DOHH2 (cell line): ENCODE data around the gene CNTNAP1.

ENCODE experiments used
- H3F3A ChIP-seq: fragments of 200-600 bp; sonication (generic), shearing (Covaris generic); 2 replicates; pipeline ENCODE4 v1.6.0; 2016; ENCODE audit warnings: antibody characterized with exemption, mild to moderate bottlenecking; ENCODE audit not compliant: control insufficient read depth, insufficient read depth
- H3K27ac ChIP-seq: fragments of 200-600 bp; sonication (generic); 2 replicates; pipeline ENCODE4 v1.5.1; 2014; ENCODE audit warnings: low read depth, mild to moderate bottlenecking, low read length, moderate library complexity
- H3K27me3 ChIP-seq: fragments of 200-600 bp; sonication (generic); 2 replicates; pipeline ENCODE4 v1.6.1; 2014; ENCODE audit warnings: mild to moderate bottlenecking, low read length, mixed read lengths; ENCODE audit not compliant: control insufficient read depth
- H3K36me3 ChIP-seq: fragments of 200-600 bp; sonication (generic); 2 replicates; pipeline ENCODE4 v1.6.1; 2014; ENCODE audit warnings: mild to moderate bottlenecking, low read length, moderate library complexity, mixed read lengths; ENCODE audit not compliant: control insufficient read depth
- H3K4me1 ChIP-seq: fragments of 200-600 bp; sonication (generic); 2 replicates; pipeline ENCODE4 v1.6.1; 2014; ENCODE audit warnings: mild to moderate bottlenecking, low read length, mixed read lengths; ENCODE audit not compliant: control insufficient read depth
- H3K4me2 ChIP-seq: fragments of 200-600 bp; sonication (generic); 2 replicates; pipeline ENCODE4 v1.6.0; 2014; ENCODE audit warnings: mild to moderate bottlenecking, low read length, moderate library complexity
- H3K4me3 ChIP-seq: fragments of 200-600 bp; sonication (generic); 2 replicates; pipeline ENCODE4 v1.5.1; 2014; ENCODE audit warnings: mild to moderate bottlenecking, low read length, mixed read lengths
- H3K79me2 ChIP-seq: fragments of 200-600 bp; sonication (generic); 2 replicates; pipeline ENCODE4 v1.6.1; 2014; ENCODE audit warnings: mild to moderate bottlenecking, low read length, mixed read lengths; ENCODE audit not compliant: control insufficient read depth
- H3K9me2 ChIP-seq: fragments of 200-600 bp; sonication (generic); replicated peaks from 2 replicates; pipeline ENCODE4 v1.6.1; 2014; ENCODE audit warnings: mild to moderate bottlenecking, low read length, mixed read lengths; ENCODE audit not compliant: control insufficient read depth
- H3K9me3 ChIP-seq: fragments of 200-600 bp; sonication (generic); 2 replicates; pipeline ENCODE4 v1.6.1; 2014; ENCODE audit warnings: antibody characterized with exemption, low read length, mixed read lengths; ENCODE audit not compliant: control insufficient read depth, insufficient read depth
- H4K20me1 ChIP-seq: fragments of 200-600 bp; sonication (generic); 2 replicates; pipeline ENCODE4 v1.6.0; 2014; ENCODE audit warnings: low read depth, mild to moderate bottlenecking, antibody characterized with exemption, low read length, moderate library complexity; ENCODE audit not compliant: control insufficient read depth, insufficient read depth
- EZH2phosphoT487 ChIP-seq: fragments of 200-600 bp; sonication (generic); IDR thresholded peaks from 2 replicates; pipeline ENCODE4 v1.6.1; 2017; ENCODE audit warnings: borderline replicate concordance, mild to moderate bottlenecking, antibody characterized with exemption, low read length, moderate library complexity, mixed read lengths
- TF ChIP-seq, protein P1 (sequence below): fragments of 200-600 bp; sonication (generic); IDR thresholded peaks from one replicate; pipeline ENCODE4 v1.5.1; 2014; ENCODE audit warnings: antibody characterized with exemption, mild to moderate bottlenecking, low read depth, low read length; ENCODE audit not compliant: poor library complexity, severe bottlenecking

Gene CNTNAP1

DNA sequence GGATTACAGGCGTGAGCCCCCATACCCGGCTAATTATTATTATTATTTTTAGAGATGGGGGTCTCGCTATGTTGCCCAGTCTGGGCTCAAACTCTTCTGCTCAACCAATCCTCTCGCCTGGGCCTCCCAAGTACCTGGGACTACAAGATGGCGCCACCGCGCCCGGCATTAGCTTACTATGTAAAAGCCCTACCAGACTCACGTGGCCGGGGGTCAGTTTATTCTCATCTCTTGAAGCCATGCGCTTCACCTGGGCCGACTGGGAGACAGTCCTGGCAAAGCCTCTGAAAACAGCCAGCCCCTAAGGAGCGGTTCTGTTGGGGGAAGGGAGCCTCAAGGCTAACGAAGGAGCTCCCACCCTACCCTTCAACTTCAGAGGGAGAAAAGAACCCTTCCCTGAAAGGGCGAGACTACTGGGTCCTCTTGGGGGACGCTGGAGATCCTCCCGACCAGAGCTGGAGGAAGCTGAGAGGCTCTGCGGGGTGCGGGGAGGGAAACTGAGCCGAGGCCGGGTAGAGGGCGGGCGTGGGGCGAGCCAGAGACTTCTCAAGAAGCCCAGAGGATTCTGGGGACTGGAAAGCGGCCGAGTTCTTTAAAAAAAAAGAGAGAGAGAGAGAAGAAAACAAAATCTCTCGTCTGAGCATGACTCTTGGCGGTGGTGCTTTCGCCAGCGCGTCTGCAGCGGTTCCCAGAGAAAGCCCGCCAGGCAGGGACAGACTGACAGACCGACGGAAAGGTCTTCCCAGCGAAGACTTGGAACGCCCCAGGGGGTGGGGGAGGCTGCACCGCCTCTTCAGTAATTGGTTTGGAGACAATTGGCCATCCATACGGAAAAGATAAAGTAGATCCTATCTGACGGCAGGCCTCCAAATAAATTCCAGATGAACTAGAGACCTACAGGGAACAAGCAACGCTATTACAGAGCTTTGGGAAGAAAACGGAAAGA, 28.9 kb upstream of the CNTNAP1 start:
- Histone ChIP-seq H3K4me3 (no peak overlapping the region), H3F3A (no peaks in the 10 kb centered on the region), H3K36me3 (no peaks in the 10 kb centered on the region), H3K4me2 (no peak overlapping the region), H3K9me2 (no peaks in the 10 kb centered on the region), H3K9me3 (no peaks in the 10 kb centered on the region), H3K27me3 (peaks cover 2% of the 10 kb centered on the region; the same call in 1 of the 2 replicates), H4K20me1 (no peaks in the 10 kb centered on the region), H3K4me1 (peaks cover 2% of the 10 kb centered on the region), H3K79me2 (no peaks in the 10 kb centered on the region), H3K27ac (no peak overlapping the region)
- TF ChIP-seq, protein P1, sequence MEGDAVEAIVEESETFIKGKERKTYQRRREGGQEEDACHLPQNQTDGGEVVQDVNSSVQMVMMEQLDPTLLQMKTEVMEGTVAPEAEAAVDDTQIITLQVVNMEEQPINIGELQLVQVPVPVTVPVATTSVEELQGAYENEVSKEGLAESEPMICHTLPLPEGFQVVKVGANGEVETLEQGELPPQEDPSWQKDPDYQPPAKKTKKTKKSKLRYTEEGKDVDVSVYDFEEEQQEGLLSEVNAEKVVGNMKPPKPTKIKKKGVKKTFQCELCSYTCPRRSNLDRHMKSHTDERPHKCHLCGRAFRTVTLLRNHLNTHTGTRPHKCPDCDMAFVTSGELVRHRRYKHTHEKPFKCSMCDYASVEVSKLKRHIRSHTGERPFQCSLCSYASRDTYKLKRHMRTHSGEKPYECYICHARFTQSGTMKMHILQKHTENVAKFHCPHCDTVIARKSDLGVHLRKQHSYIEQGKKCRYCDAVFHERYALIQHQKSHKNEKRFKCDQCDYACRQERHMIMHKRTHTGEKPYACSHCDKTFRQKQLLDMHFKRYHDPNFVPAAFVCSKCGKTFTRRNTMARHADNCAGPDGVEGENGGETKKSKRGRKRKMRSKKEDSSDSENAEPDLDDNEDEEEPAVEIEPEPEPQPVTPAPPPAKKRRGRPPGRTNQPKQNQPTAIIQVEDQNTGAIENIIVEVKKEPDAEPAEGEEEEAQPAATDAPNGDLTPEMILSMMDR, result no peak
- TF ChIP-seq EZH2phosphoT487, result no peak

DNA sequence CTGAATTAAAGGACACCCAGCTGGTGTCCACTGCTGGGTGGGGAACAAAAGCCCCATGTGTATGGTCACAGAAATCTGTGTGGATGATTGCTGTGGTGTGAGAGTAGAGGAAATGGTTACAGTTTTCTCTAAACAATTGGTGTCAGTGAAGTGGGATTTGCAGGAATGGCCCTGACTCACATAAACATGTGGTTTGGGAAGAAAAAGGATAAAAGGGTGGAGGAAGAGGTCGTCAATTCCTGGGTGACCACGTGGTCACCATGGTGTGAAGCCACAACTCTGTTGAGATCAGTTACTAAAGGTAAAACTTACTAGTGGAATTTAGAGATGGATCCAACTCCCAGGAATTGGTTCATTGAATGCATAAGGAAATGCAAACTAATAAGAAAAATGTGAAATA, 26.8 kb upstream of the CNTNAP1 start:
- Histone ChIP-seq H3K9me3 (no peaks in the 10 kb centered on the region), H3K27ac (no peak overlapping the region), H3K9me2 (no peaks in the 10 kb centered on the region), H3F3A (0 out of 2 replicates have a peak, but pooled peaks cover 2% of the 10 kb centered on the region), H4K20me1 (no peaks in the 10 kb centered on the region), H3K4me1 (peaks cover 19% of the 10 kb centered on the region), H3K27me3 (peaks cover under 1% of the 10 kb centered on the region; the same call in 1 of the 2 replicates), H3K36me3 (no peaks in the 10 kb centered on the region), H3K4me3 (no peak overlapping the region), H3K79me2 (no peaks in the 10 kb centered on the region), H3K4me2 (no peak overlapping the region)
- TF ChIP-seq EZH2phosphoT487, result no peak
- TF ChIP-seq, protein P1, result no peak

DNA sequence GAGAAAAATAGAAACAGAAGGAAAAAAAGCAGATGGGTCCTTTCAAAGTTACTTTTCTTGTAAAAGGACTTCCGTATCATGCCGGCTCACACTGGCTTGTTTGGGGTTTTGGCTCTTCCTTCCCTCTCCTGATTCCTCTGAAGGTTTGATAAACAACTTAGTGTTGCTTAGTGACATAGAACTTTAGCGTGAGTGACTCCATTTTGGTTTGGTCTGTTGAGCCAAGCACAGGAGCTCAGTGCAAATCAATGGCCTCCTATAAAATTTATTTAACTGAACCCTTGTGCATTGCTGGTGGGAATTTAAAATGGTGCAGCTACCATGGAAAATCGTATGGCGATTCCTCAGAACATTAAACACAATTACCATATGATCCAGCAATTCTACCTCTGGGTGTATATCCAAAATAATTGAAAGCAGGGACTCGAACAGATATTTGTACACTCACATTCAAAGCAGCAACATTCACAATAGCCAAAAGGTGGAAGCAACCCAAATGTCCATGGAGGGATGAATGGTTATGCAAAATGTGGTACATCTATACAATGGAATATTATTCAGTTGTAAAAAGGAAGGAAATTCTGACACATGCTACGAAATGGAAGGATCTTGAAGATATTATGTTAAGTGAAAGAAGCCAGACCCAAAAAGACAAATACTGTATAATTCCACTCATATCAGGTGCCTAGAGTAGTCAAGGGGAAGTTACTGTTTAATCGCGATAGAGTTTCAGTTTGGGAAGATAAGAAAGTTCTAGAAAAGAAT, 24.3 kb upstream of the CNTNAP1 start:
- Histone ChIP-seq H3F3A (0 out of 2 replicates have a peak, but pooled peaks cover 7% of the 10 kb centered on the region), H3K9me3 (no peaks in the 10 kb centered on the region), H3K27ac (no peak overlapping the region), H3K9me2 (no peaks in the 10 kb centered on the region), H3K4me2 (peak overlapping the region; percentile 69), H3K4me1 (peaks cover 20% of the 10 kb centered on the region), H3K4me3 (peak overlapping the region; percentile 77), H3K79me2 (no peaks in the 10 kb centered on the region), H4K20me1 (no peaks in the 10 kb centered on the region), H3K27me3 (no peaks in the 10 kb centered on the region; the same call in 1 of the 2 replicates), H3K36me3 (no peaks in the 10 kb centered on the region)
- no peak for TF ChIP-seq EZH2phosphoT487
- TF ChIP-seq, protein P1, result no peak
